HG03103 (cell line): ENCODE data around the gene CFAP97D2.
"Not testable (repeated sequence)": the region's sequence is repeated elsewhere in the genome, so short reads cannot be mapped to it uniquely, and the experiment has no call there.

Experiments
- ATAC-seq: cut with Tn5 transposase; IDR thresholded peaks from one replicate; pipeline ENCODE4 v1.9.1; 2021; ENCODE audit warnings: low read depth; ENCODE audit not compliant: unreplicated experiment

The CFAP97D2 gene

GRCh38 chr13:114142640-114143490 is 36.2 kb upstream of the CFAP97D2 start:
- ATAC-seq: no peak

GRCh38 chr13:114143806-114144605 is 35.1 kb upstream of the CFAP97D2 start:
- peak; percentile 72 for ATAC-seq

GRCh38 chr13:114144606-114145244 is 34.3 kb upstream of the CFAP97D2 start:
- ATAC-seq: no peak

- ATAC-seq: no peak
These were observed 33.8 kb upstream of the CFAP97D2 start for GRCh38 chr13:114145256-114145655.

- ATAC-seq: no peak
These were observed 33.3 kb upstream of the CFAP97D2 start for GRCh38 chr13:114145722-114146121.

GRCh38 chr13:114146173-114146572 is 32.9 kb upstream of the CFAP97D2 start:
- ATAC-seq: no peak

- no peak for ATAC-seq
These were observed 32.4 kb upstream of the CFAP97D2 start for GRCh38 chr13:114146629-114147028.

- ATAC-seq: peak; percentile 17
These were observed 31.1 kb upstream of the CFAP97D2 start for GRCh38 chr13:114147803-114148520.

GRCh38 chr13:114148521-114148855 is 30.6 kb upstream of the CFAP97D2 start:
- ATAC-seq: peak; percentile 69

GRCh38 chr13:114148886-114149285 is 30.2 kb upstream of the CFAP97D2 start:
- not testable (repeated sequence) for ATAC-seq

GRCh38 chr13:114149774-114150740 is 29.0 kb upstream of the CFAP97D2 start:
- no peak for ATAC-seq

- no peak for ATAC-seq
These were observed 28.0 kb upstream of the CFAP97D2 start for GRCh38 chr13:114151031-114151430.

GRCh38 chr13:114151565-114152284 is 27.3 kb upstream of the CFAP97D2 start:
- ATAC-seq: no peak

- ATAC-seq: no peak
These were observed 26.8 kb upstream of the CFAP97D2 start for GRCh38 chr13:114152285-114152645.

- no peak for ATAC-seq
These were observed 26.2 kb upstream of the CFAP97D2 start for GRCh38 chr13:114152831-114153371.

GRCh38 chr13:114153485-114154080 is 25.5 kb upstream of the CFAP97D2 start:
- no peak for ATAC-seq

GRCh38 chr13:114154476-114154875 is 24.6 kb upstream of the CFAP97D2 start:
- ATAC-seq: no peak

GRCh38 chr13:114155320-114155719 is 23.7 kb upstream of the CFAP97D2 start:
- ATAC-seq: no peak
